Activated CD8-positive, alpha-beta memory T cell treated with anti-CD3 and anti-CD28 coated beads, Interleukin-2, amount 50 U/mL, for 4 hours (primary cell): ENCODE data around the gene NXNL1.
"Not testable (repeated sequence)": the region's sequence is repeated elsewhere in the genome, so short reads cannot be mapped to it uniquely, and the experiment has no call there.

ENCODE experiments used
- DNase-seq: peaks from one replicate; pipeline ENCODE4 v3.0.0-alpha.2; 2020

The NXNL1 gene

GRCh38 chr19:17460372-17461230 is at the start of gene NXNL1:
Gene NXNL1, minus strand, starts transcription at chr19:17460926. Its CDS starts 57 bp downstream, at chr19:17460869.
- no peak for DNase-seq

- not testable (repeated sequence) for DNase-seq
These were observed 47.8 kb upstream of the NXNL1 start for GRCh38 chr19:17508558-17508933.

GRCh38 chr19:17506745-17507144 is 46.0 kb upstream of the NXNL1 start:
- DNase-seq = no peak

GRCh38 chr19:17505223-17505622 is 44.5 kb upstream of the NXNL1 start:
- no peak for DNase-seq

GRCh38 chr19:17504456-17504855 is 43.7 kb upstream of the NXNL1 start:
- DNase-seq = no peak

GRCh38 chr19:17504030-17504429 is 43.3 kb upstream of the NXNL1 start:
- no peak for DNase-seq

GRCh38 chr19:17503240-17503639 is 42.5 kb upstream of the NXNL1 start:
- no peak for DNase-seq

GRCh38 chr19:17500447-17501198 is 39.9 kb upstream of the NXNL1 start:
- DNase-seq = no peak

- DNase-seq = no peak
These were observed 39.1 kb upstream of the NXNL1 start for GRCh38 chr19:17499648-17500446.

GRCh38 chr19:17499025-17499424 is 38.3 kb upstream of the NXNL1 start:
- DNase-seq = not testable (repeated sequence)

- no peak for DNase-seq
These were observed 36.5 kb upstream of the NXNL1 start for GRCh38 chr19:17497149-17497798.

GRCh38 chr19:17496337-17496997 is 35.7 kb upstream of the NXNL1 start:
- peak; percentile 79 for DNase-seq

GRCh38 chr19:17495639-17496296 is 35.0 kb upstream of the NXNL1 start:
- no peak for DNase-seq

- no peak for DNase-seq
These were observed 30.6 kb upstream of the NXNL1 start for GRCh38 chr19:17491287-17491686.

GRCh38 chr19:17490411-17490810 is 29.7 kb upstream of the NXNL1 start:
- peak; percentile 44 for DNase-seq

- no peak for DNase-seq
These were observed 28.8 kb upstream of the NXNL1 start for GRCh38 chr19:17489392-17490030.

GRCh38 chr19:17488593-17489391 is 28.1 kb upstream of the NXNL1 start:
- DNase-seq = peak; percentile 78

- DNase-seq = no peak
These were observed 26.8 kb upstream of the NXNL1 start for GRCh38 chr19:17487284-17488121.

GRCh38 chr19:17486545-17487240 is 26.0 kb upstream of the NXNL1 start:
- no peak for DNase-seq
